ENCODE results near the gene CASR.

The CASR gene

GRCh38 chr3:122260206-122260605 is 76.7 kb downstream of the CASR start:
- H3K4me3 ChIP-seq (ENCODE audit: insufficient read depth, low read length, poor library complexity, severe bottlenecking), result no peak overlapping the region
- H3K4me2 ChIP-seq (ENCODE audit: low read depth, low read length, poor library complexity, severe bottlenecking), result no peak overlapping the region
- no peaks in the 10 kb centered on the region for H3K27me3 ChIP-seq (ENCODE audit: low read length)
- H3K9me2 ChIP-seq (replicated peaks; ENCODE audit: insufficient read depth, low read length), result no peaks in the 10 kb centered on the region
- no peak for TF ChIP-seq EZH2phosphoT487 (conservative IDR thresholded peaks at IDR 0.05; ENCODE audit: low read length)
- TF ChIP-seq, protein P1, sequence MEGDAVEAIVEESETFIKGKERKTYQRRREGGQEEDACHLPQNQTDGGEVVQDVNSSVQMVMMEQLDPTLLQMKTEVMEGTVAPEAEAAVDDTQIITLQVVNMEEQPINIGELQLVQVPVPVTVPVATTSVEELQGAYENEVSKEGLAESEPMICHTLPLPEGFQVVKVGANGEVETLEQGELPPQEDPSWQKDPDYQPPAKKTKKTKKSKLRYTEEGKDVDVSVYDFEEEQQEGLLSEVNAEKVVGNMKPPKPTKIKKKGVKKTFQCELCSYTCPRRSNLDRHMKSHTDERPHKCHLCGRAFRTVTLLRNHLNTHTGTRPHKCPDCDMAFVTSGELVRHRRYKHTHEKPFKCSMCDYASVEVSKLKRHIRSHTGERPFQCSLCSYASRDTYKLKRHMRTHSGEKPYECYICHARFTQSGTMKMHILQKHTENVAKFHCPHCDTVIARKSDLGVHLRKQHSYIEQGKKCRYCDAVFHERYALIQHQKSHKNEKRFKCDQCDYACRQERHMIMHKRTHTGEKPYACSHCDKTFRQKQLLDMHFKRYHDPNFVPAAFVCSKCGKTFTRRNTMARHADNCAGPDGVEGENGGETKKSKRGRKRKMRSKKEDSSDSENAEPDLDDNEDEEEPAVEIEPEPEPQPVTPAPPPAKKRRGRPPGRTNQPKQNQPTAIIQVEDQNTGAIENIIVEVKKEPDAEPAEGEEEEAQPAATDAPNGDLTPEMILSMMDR (IDR thresholded peaks at IDR 0.05; ENCODE audit: insufficient read depth, low read length, poor library complexity, severe bottlenecking), result no peak
- no peak overlapping the region for H3K9ac ChIP-seq (ENCODE audit: low read length)
- H3K36me3 ChIP-seq (ENCODE audit: low read length), result no peaks in the 10 kb centered on the region
- no peak overlapping the region for H2AFZ ChIP-seq (ENCODE audit: low read depth, low read length, severe bottlenecking)
- H3F3A ChIP-seq (ENCODE audit: insufficient read depth), result no peaks in the 10 kb centered on the region
- no peak overlapping the region for H3K27ac ChIP-seq (ENCODE audit: low read depth, low read length)
- no peaks in the 10 kb centered on the region for H3K79me2 ChIP-seq (ENCODE audit: insufficient read depth, low read length)
- no peaks in the 10 kb centered on the region for H4K20me1 ChIP-seq (ENCODE audit: low read depth, low read length)
- H3K9me3 ChIP-seq (ENCODE audit: insufficient read depth, low read length), result no peaks in the 10 kb centered on the region

- Histone ChIP-seq H3K4me3 (ENCODE audit: insufficient read depth, low read length, poor library complexity, severe bottlenecking) (no peak overlapping the region), H3K9me3 (ENCODE audit: insufficient read depth, low read length) (no peaks in the 10 kb centered on the region), H4K20me1 (ENCODE audit: low read depth, low read length) (no peaks in the 10 kb centered on the region), H3K4me2 (ENCODE audit: low read depth, low read length, poor library complexity, severe bottlenecking) (no peak overlapping the region), H3K79me2 (ENCODE audit: insufficient read depth, low read length) (no peaks in the 10 kb centered on the region), H3K36me3 (ENCODE audit: low read length) (no peaks in the 10 kb centered on the region), H3K9ac (ENCODE audit: low read length) (no peak overlapping the region), H3K9me2 (replicated peaks; ENCODE audit: insufficient read depth, low read length) (no peaks in the 10 kb centered on the region), H3K27ac (ENCODE audit: low read depth, low read length) (no peak overlapping the region), H2AFZ (ENCODE audit: low read depth, low read length, severe bottlenecking) (no peak overlapping the region), H3K27me3 (ENCODE audit: low read length) (no peaks in the 10 kb centered on the region), H3F3A (ENCODE audit: insufficient read depth) (no peaks in the 10 kb centered on the region)
- no peak for TF ChIP-seq EZH2phosphoT487 (conservative IDR thresholded peaks at IDR 0.05; ENCODE audit: low read length)
These were observed 79.6 kb downstream of the CASR start for GRCh38 chr3:122263058-122263457.

DNA sequence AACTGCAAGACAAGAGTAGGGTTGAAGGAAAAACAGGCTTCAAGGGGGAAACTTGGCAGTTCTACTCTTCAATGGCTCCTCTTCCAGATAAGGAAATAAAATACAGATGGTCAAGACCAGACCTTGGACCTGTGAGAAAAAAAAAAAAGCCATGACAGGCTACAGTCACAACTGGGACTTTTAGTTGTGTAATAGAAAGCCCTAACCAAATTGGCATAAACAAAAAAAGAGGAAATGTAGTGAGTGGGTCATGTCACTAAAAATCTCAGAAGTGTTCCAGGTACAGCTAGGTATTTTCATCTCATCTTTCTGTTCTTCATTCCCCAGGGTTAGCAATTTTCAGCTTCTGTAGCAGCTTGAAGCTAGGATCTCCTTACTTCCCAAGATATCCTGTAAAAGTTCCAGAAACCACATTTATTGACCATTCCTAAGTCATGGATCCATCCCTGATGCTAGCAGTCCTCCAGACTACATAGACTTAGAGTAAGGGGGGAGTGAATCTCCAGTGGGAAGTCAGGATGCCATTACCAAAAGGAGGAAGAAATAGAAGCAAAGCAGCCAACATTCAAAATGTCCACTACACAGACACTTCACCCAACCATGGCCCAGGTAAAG is 80.6 kb downstream of the CASR start:
- Histone ChIP-seq H3K36me3 (ENCODE audit: low read length) (no peaks in the 10 kb centered on the region), H3K27me3 (ENCODE audit: low read length) (no peaks in the 10 kb centered on the region), H3K27ac (ENCODE audit: low read depth, low read length) (no peak overlapping the region), H3K4me3 (ENCODE audit: insufficient read depth, low read length, poor library complexity, severe bottlenecking) (no peak overlapping the region), H3K79me2 (ENCODE audit: insufficient read depth, low read length) (no peaks in the 10 kb centered on the region), H3K9ac (ENCODE audit: low read length) (no peak overlapping the region), H3K9me3 (ENCODE audit: insufficient read depth, low read length) (no peaks in the 10 kb centered on the region), H2AFZ (ENCODE audit: low read depth, low read length, severe bottlenecking) (no peak overlapping the region), H4K20me1 (ENCODE audit: low read depth, low read length) (no peaks in the 10 kb centered on the region), H3K9me2 (replicated peaks; ENCODE audit: insufficient read depth, low read length) (no peaks in the 10 kb centered on the region), H3K4me2 (ENCODE audit: low read depth, low read length, poor library complexity, severe bottlenecking) (no peak overlapping the region), H3F3A (ENCODE audit: insufficient read depth) (no peaks in the 10 kb centered on the region)
- no peak for TF ChIP-seq EZH2phosphoT487 (conservative IDR thresholded peaks at IDR 0.05; ENCODE audit: low read length)

GRCh38 chr3:122265957-122266356 is 82.5 kb downstream of the CASR start:
- Histone ChIP-seq H3K9ac (ENCODE audit: low read length) (no peak overlapping the region), H3K27me3 (ENCODE audit: low read length) (no peaks in the 10 kb centered on the region), H4K20me1 (ENCODE audit: low read depth, low read length) (no peaks in the 10 kb centered on the region), H2AFZ (ENCODE audit: low read depth, low read length, severe bottlenecking) (no peak overlapping the region), H3K79me2 (ENCODE audit: insufficient read depth, low read length) (no peaks in the 10 kb centered on the region), H3K4me2 (ENCODE audit: low read depth, low read length, poor library complexity, severe bottlenecking) (no peak overlapping the region), H3K36me3 (ENCODE audit: low read length) (no peaks in the 10 kb centered on the region; the same call in 1 of the 2 replicates), H3K9me3 (ENCODE audit: insufficient read depth, low read length) (no peaks in the 10 kb centered on the region), H3F3A (ENCODE audit: insufficient read depth) (no peaks in the 10 kb centered on the region), H3K9me2 (replicated peaks; ENCODE audit: insufficient read depth, low read length) (no peaks in the 10 kb centered on the region), H3K4me3 (ENCODE audit: insufficient read depth, low read length, poor library complexity, severe bottlenecking) (no peak overlapping the region), H3K27ac (ENCODE audit: low read depth, low read length) (no peak overlapping the region)
- TF ChIP-seq, protein P1 (IDR thresholded peaks at IDR 0.05; ENCODE audit: insufficient read depth, low read length, poor library complexity, severe bottlenecking), result no peak
- TF ChIP-seq EZH2phosphoT487 (conservative IDR thresholded peaks at IDR 0.05; ENCODE audit: low read length), result no peak

Data from SU-DHL-6 (cell line).